Measurements from ENCODE around the gene MPHOSPH9. TPM values are rescaled to one million over a fixed set of nuclear protein-coding genes. Genes with fewer than 3 reads are reported as not detected.

Gene MPHOSPH9
- total RNA-seq, 4 donors from 2014 or later = 29.7 to 39.9 (median 35.5) TPM

DNA sequence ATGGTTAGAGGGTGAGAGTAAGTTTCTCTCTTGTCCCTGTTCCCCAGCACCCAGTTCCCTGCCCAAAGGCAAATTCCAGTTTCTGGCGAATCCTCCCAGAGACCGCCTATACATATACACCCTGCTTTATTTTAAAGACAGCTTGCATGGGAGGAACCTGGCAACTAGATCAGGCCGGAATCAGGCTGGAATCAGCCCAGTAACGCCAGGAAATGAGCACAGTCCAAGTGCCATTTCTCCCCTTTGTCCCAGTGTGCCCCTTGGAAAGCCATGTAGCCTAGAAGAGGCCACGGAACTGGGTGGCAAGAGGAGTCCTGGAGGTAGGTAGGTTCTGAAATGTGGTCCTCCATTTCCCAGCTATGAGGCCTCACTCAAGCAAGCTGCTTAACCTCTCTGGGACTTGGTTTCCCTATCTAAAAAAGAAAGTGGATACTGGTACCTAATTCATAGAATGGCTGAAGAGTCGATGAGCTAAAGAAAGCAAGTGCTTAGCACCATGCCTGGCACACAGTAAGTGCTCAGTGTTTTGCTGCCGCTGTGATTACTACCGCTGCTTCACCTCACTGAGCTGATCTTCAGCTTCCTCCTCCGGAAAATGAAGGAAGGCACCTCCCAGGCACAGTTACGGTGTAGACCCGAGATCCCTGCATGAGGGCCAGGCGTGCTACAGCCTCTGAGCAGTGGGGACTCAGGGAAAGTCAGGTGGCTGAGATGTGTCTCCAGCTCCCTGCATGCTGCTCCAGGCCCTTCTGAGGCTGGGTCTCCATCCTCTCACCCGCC, 118.4 kb downstream of the MPHOSPH9 start:
- TF ChIP-seq, protein P1, sequence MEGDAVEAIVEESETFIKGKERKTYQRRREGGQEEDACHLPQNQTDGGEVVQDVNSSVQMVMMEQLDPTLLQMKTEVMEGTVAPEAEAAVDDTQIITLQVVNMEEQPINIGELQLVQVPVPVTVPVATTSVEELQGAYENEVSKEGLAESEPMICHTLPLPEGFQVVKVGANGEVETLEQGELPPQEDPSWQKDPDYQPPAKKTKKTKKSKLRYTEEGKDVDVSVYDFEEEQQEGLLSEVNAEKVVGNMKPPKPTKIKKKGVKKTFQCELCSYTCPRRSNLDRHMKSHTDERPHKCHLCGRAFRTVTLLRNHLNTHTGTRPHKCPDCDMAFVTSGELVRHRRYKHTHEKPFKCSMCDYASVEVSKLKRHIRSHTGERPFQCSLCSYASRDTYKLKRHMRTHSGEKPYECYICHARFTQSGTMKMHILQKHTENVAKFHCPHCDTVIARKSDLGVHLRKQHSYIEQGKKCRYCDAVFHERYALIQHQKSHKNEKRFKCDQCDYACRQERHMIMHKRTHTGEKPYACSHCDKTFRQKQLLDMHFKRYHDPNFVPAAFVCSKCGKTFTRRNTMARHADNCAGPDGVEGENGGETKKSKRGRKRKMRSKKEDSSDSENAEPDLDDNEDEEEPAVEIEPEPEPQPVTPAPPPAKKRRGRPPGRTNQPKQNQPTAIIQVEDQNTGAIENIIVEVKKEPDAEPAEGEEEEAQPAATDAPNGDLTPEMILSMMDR (IDR thresholded peaks at IDR 0.05; ENCODE audit: low read depth) = no peak

DNA sequence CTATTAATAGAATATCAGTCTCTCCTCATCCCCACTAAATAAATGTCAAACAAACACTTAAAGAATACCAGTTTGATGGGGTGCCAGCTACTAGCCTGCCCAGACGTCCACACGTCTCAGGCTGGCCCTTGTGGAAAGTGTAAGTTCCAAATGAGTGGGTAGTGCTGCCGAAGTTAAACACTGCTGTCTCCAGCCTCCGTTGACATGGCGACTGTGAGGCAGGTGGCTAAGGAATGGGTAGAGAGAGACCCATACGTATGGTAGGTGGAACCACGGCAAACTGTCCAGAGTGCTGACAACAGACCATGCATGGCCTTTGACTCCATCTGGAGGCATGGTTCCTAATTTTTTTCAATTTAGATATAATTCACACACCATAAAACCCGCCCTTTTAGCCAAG, 119.9 kb downstream of the MPHOSPH9 start:
- TF ChIP-seq, protein P1 (IDR thresholded peaks at IDR 0.05; ENCODE audit: low read depth) = no peak

DNA sequence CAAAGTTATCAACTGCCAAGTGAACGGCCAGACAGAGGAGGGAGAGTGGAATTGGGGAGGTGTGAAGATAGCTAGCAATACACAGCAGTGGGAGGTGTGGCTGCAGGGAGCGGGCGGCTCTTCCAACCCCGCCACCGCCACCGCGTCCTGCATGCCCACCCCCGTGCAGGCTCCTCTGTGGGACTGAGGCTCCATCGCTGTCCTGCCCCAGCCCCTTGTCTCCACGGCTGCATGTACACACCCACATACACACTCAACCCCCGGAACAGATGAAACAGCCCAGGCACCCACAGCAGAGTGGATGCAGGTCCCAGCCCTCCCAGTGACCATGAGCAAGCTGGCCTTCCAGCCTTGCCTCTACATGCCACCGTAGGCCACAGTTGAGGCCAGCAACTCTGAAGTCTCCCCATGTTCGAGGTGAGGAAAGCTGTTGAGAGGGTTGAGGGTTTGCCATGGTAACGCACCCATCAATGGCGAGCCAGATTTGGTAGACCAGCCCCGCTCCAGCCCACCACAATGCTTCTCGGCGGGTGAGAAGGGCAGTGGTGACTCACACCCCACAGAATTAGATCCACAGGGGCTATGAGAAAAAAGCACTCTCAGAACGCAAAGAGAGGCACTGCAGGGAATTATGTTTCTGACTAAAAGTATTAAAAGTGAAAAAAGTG, 121.3 kb downstream of the MPHOSPH9 start:
- TF ChIP-seq, protein P1 (IDR thresholded peaks at IDR 0.05; ENCODE audit: low read depth) = no peak

DNA sequence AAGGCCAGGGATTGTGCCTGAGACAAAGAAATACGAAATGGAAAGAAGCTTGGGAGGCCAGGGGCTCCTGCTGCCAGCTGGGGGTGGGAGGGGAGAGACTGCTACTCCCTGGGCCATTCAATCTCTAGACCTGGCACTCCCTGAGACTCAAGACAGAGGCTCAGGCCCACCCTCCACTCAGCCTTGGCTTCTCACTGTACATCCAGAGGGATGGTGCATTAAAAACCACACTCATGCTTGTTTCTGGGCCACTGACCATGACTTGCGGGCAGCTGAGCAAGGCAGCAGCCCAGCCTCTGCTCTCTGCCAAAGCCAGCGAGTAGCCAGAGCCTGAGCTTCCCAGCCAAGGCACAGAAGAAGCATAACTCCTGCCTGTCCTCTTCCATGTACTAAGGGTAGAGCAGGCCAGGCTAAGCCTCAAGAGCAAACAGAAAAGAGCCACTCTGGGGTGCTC, 123.6 kb downstream of the MPHOSPH9 start:
- TF ChIP-seq, protein P1 (IDR thresholded peaks at IDR 0.05; ENCODE audit: low read depth) = no peak

DNA sequence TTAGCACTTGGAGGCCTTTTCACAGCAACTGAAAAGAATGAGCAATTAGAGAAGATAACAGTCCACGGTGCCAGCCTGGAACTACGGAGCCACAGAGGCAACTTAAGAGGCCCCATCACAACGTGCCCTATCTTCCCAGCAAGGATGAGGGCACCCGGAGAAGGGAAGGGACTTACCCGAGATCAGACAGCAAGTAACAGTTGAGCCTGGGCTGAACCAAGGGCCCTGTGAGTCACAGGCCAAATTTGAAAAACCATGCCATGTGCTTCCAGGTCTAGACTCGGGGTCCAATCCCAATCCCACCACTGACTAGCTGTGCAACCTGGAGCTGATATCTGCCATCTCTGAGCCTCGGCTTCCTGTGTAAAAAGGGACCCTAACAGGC, 124.3 kb downstream of the MPHOSPH9 start:
- TF ChIP-seq, protein P1 (IDR thresholded peaks at IDR 0.05; ENCODE audit: low read depth) = no peak

DNA sequence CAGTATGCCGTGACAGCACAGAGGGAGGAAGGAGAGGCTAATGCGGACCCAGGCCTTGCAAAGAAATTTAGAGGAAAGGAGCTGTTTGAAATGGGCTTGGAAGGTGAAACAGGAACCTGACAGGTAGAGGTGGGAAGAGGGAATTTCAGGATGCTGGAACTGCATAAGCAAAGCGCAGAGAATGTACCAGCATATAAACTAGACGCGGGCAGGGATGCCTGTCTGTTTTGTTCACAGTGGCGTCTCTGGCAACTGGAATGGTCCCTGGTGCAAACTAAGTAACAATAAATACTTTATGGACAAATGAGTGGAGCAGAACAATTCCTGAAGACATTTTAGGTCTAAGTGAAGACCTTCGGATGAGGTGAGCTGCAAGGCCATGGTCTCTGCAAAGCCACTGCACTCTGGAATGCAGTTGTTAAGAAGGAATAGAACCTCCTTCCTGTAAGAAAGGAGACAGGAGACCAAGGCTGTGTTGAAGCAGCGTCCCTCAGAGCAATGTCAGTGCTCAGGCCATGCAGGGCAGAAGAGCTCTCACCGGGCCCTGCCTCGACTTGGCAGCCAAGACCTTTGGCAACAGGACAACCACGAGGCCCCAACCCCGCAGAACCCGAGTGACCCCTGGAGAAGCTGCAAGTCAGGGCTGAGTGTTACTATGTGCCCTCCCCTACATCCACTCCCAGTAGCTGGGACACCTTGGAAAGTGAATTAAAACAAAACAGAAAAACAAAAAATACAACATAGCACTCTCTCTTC, 124.8 kb downstream of the MPHOSPH9 start:
- TF ChIP-seq, protein P1 (IDR thresholded peaks at IDR 0.05; ENCODE audit: low read depth) = no peak

Measured in subcutaneous adipose tissue (tissue), 4 donors.